Esophagus muscularis mucosa (tissue), 4 donors: ENCODE data around the gene KHDRBS2. TPM values are rescaled to one million over a fixed set of nuclear protein-coding genes. Genes with fewer than 3 reads are reported as not detected.

Experiments
- DNase-seq: peaks from one replicate; pipeline ENCODE4 v3.0.0-alpha.2; 2017; ENCODE audit errors: extremely low spot score
- H3K27ac ChIP-seq, 4 donors: fragments of 200-600 bp; sonication (generic); replicated peaks in 1 of 4; 1 replicate in 3 of 4; 2 replicates in 1 of 4; pipeline ENCODE4 v1.5.1; 2016 to 2019; ENCODE audit warnings: mild to moderate bottlenecking in 1 of 4
- H3K27me3 ChIP-seq, 4 donors: fragments of 200-600 bp; sonication (generic); one replicate each; pipeline versions ENCODE4 v1.5.1 to v1.6.0; 2016 to 2019
- H3K36me3 ChIP-seq, 4 donors: fragments of 200-600 bp; sonication (generic); one replicate each; pipeline ENCODE4 v1.5.1; 2016 to 2019
- H3K4me1 ChIP-seq, 4 donors: fragments of 200-600 bp; sonication (generic); one replicate each; pipeline ENCODE4 v1.5.1; 2016 to 2019
- H3K4me3 ChIP-seq, 4 donors: fragments of 200-600 bp; sonication (generic); 1 replicate in 2 of 4; 2 replicates in 2 of 4; pipeline ENCODE4 v1.5.1; 2016 to 2019; ENCODE audit warnings: mild to moderate bottlenecking in 4 of 4, moderate library complexity in 1 of 4
- H3K9me3 ChIP-seq, 4 donors: fragments of 200-600 bp; sonication (generic); 1 replicate in 3 of 4; 2 replicates in 1 of 4; pipeline ENCODE4 v1.5.1; 2016 to 2019
- CTCF ChIP-seq, 3 experiments: fragments of 200-600 bp in 2 of 3; fragments of 450-650 bp in 1 of 3; sonication (generic) in 2 of 3; IDR thresholded peaks; one replicate each; pipeline ENCODE4 v1.5.1; 2017 to 2019; ENCODE audit warnings: antibody characterized with exemption in 3 of 3, mild to moderate bottlenecking in 2 of 3, moderate library complexity in 1 of 3
- EP300 ChIP-seq: sonication (generic); formaldehyde crosslinking; IDR thresholded peaks from one replicate; pipeline ENCODE4 v1.6.1; 2017; ENCODE audit warnings: antibody characterized with exemption
- POLR2A ChIP-seq: fragments of 450-650 bp; IDR thresholded peaks from one replicate; pipeline ENCODE4 v1.6.1; 2017; ENCODE audit warnings: antibody characterized with exemption, moderate library complexity, mild to moderate bottlenecking, low read depth
- POLR2AphosphoS5 ChIP-seq, 2 donors: sonication (generic); formaldehyde crosslinking; IDR thresholded peaks; one replicate each; pipeline ENCODE4 v1.6.1; 2017; ENCODE audit warnings: antibody characterized with exemption in 2 of 2
- WGBS: methylation state at CpG from one replicate; pipeline ENCODE4 v1.1.5; 2018; 5-methylcytosine and 5-hydroxymethylcytosine counted together
- intact Hi-C: fragments of 100-400 bp; cut with DNase I; formaldehyde crosslinking; loops from one replicate; pipeline ENCODE4 v1.15.1; 2023
- total RNA-seq, 4 donors: library from RNA; depleted of rRNA; stranded (reverse); fragments of >200 nt; gene quantifications; one replicate each; pipeline versions ENCODE4 v1.1.0 to v1.2.1, GENCODE V29; 2016

Gene KHDRBS2
- total RNA-seq, 4 donors from 2014 or later = 0.17 to 1.7 (median 0.32) TPM; not detected in 1

GRCh38 chr6:62162858-62163257 lies 123.2 kb downstream of the KHDRBS2 start:
- no peak for DNase-seq
- Histone ChIP-seq H3K4me3 (no peak overlapping the region), H3K36me3 (no peaks in the 10 kb centered on the region), H3K4me1 (no peaks in the 10 kb centered on the region), H3K27ac (no peak overlapping the region), H3K27me3 (no peaks in the 10 kb centered on the region), H3K9me3 (peaks cover 0 to 5% (median 0%) of the 10 kb centered on the region in 4 donors)
- TF ChIP-seq EP300 (no peak), CTCF (IDR thresholded peaks at IDR 0.05) (no peak), POLR2AphosphoS5 (IDR thresholded peaks at IDR 0.05) (no peak), POLR2A (no peak)
- 86% methylated on average over 4 of the region's 4 CpGs for WGBS
- intact Hi-C loops = no loop called here

- no peaks in the 10 kb centered on the region for H3K36me3 ChIP-seq
- no peaks in the 10 kb centered on the region for H3K4me1 ChIP-seq
- H3K9me3 ChIP-seq = no peaks in the 10 kb centered on the region
- no peak overlapping the region for H3K27ac ChIP-seq
- WGBS = 72% methylated on average over 3 of the region's 3 CpGs
- no peak overlapping the region for H3K4me3 ChIP-seq
- intact Hi-C loops = no loop called here
- TF ChIP-seq POLR2A (no peak), EP300 (no peak), POLR2AphosphoS5 (IDR thresholded peaks at IDR 0.05) (no peak), CTCF (IDR thresholded peaks at IDR 0.05) (no peak)
- no peaks in the 10 kb centered on the region for H3K27me3 ChIP-seq
- no peak for DNase-seq
These were observed 133.2 kb downstream of the KHDRBS2 start for GRCh38 chr6:62152796-62153195.

- peaks cover 0 to 12% (median 0%) of the 10 kb centered on the region in 4 donors for H3K4me1 ChIP-seq
- H3K4me3 ChIP-seq = no peak overlapping the region
- H3K27me3 ChIP-seq = no peaks in the 10 kb centered on the region
- H3K27ac ChIP-seq = no peak overlapping the region
- intact Hi-C loops = no loop called here
- DNase-seq = no peak
- WGBS = 77% methylated on average over 3 of the region's 3 CpGs
- peak; percentile 13 to 48 (median 30) for TF ChIP-seq CTCF (IDR thresholded peaks at IDR 0.05)
- no peak for TF ChIP-seq POLR2AphosphoS5 (IDR thresholded peaks at IDR 0.05)
- H3K36me3 ChIP-seq = no peaks in the 10 kb centered on the region
- no peaks in the 10 kb centered on the region for H3K9me3 ChIP-seq
These were observed 135.9 kb downstream of the KHDRBS2 start for GRCh38 chr6:62150048-62150663.

GRCh38 chr6:62146954-62147853 lies 138.8 kb downstream of the KHDRBS2 start:
- WGBS = 15% methylated on average over 4 of the region's 4 CpGs
- intact Hi-C loops = no loop called here
- DNase-seq = no peak
- no peaks in the 10 kb centered on the region for H3K36me3 ChIP-seq
- no peak for TF ChIP-seq POLR2A
- TF ChIP-seq CTCF (IDR thresholded peaks at IDR 0.05) = no peak
- TF ChIP-seq POLR2AphosphoS5 (IDR thresholded peaks at IDR 0.05) = no peak
- TF ChIP-seq EP300 = no peak
- no peaks in the 10 kb centered on the region for H3K9me3 ChIP-seq
- H3K4me1 ChIP-seq = peaks cover 0 to 12% (median 0%) of the 10 kb centered on the region in 4 donors
- H3K4me3 ChIP-seq = no peak overlapping the region
- H3K27ac ChIP-seq = no peak overlapping the region
- H3K27me3 ChIP-seq = no peaks in the 10 kb centered on the region
